Kidney tubule cell (primary cell): Measurements from ENCODE around the gene NDOR1.

Experiments
- DNase-seq: peaks from one replicate; pipeline ENCODE4 v3.0.0-alpha.2; 2018; ENCODE audit warnings: low spot score

The NDOR1 gene

DNA sequence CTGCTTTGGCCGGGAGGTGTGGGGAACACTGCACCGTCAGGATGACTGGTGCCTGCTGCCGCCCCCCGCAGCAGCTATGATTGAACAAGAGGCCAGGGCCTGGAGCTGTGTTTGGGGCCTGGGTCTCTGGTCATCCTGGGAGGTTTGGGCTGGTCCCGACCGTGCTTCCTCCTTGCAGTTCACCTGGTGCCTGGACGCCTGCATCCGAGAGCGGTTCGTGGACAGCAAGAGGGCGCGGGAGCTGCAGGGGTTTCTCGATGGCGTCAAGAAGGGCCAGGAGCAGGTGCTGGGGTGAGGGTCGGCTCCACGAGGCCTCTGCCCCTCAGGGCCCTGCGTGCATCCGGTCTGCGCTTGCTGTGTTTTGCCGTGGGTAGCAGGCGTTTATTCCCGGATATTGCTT lies 58.6 kb downstream of the NDOR1 start:
- no peak for DNase-seq

DNA sequence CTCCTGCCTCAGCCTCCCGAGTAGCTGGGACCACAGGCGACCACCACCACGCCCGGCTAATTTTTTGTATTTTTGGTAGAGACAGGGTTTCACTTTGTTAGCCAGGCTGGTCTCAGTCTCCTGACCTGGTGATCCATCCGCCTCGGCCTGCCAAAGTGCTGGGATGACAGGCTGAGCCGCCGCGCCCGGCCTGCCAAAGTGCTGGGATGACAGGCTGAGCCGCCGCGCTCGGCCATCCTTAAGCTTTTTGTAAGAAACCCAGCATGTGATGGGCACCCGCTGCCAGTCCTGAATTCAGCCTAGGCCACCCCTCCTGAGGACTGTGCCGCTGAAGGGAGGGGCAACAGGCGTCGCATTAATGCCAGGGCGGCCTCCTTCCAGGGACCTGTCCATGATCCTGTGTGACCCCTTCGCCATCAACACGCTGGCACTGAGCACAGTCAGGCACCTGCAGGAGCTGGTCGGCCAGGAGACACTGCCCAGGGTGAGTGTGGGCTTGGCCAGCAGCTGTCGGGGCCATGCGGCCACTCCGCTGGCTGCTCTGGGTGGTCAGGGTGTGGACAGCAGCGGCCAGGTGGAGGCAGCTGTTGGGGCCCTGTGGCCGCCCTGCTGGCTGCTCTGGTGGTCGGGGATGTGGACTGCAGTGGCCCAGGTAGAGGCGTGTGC lies 60.1 kb downstream of the NDOR1 start:
- no peak for DNase-seq

DNA sequence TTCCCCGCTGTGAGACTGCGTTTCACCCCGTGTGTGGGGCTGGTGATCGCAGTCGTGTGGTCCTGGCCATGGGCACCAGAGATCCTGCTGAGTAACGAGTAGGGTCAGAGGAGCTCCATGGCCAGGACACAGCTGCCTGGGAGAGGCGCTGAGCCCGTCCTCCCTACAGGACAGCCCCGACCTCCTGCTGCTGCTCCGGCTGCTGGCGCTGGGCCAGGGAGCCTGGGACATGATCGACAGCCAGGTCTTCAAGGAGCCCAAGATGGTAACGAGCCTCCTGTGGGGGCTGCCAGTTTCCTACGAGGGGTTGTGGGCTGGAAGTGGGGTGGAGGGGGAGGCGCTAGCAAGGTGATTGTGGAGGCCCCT lies 60.6 kb downstream of the NDOR1 start:
- DNase-seq: no peak
